GM19043 (cell line): ENCODE measurements around the gene PRRC2B.
"Not testable (repeated sequence)": the region's sequence is repeated elsewhere in the genome, so short reads cannot be mapped to it uniquely, and the experiment has no call there.

ENCODE experiments used
- ATAC-seq: cut with Tn5 transposase; IDR thresholded peaks from one replicate; pipeline ENCODE4 v1.9.1; 2021; ENCODE audit warnings: low read depth; ENCODE audit not compliant: unreplicated experiment

PRRC2B gene

DNA sequence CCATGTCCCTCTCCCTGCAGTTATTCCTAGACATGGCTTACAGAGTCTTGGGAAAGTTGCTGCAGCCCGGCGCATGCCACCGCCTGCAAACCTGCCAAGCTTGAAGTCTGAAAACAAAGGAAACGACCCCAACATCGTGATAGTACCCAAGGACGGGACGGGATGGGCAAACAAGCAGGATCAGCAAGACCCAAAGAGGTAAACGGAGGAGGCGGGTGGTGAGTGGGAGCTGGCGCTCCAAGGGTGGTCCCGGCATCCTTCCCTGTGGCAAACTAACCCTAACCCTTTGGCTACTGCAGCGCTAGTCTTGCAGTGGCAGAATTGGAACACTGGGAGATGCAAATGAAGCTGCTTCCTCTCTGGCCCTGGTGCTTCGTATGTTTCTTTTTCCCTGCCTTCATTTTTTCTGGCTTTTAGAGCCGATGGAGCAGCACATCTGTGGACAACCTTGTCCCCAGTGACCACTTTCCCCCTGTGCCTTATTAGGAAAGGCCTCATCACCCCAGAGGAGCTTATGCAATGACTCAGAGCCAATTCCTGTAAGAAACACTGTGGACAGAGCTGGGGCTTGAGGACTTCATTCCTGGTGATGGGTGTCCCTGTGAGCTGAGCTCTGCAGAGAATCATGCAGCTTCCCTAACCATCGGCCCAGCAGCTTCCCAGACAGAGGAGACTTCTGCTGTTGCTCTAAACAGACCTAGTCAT is 38.9 kb downstream of the PRRC2B start:
- no peak for ATAC-seq

DNA sequence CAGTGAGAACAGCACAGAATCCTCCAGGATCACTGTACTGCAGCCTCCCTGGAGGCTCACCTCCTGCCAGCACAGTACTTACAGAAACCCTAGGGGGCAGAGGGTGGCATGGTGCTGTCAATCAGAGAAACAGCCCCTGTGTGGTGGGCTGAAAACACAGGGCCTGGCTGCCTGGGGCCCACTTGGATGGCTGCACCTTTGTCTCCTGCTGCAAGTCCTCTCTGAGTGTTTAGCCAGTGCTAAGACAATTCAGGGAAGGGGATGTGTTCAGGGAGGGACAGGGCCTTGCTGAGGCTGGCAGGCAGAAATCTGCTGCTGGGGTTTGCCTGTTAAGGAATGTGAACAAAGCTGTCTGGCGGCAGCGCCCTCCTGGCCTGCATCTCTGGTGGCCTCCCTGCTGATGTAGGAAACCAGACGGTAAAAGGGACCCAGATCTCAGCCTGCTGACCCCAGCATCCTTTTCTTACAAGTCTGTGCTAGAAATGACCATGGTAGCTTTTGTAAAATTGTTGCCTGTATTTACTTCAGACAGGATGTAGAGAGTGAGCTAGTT is 39.5 kb downstream of the PRRC2B start:
- no peak for ATAC-seq

DNA sequence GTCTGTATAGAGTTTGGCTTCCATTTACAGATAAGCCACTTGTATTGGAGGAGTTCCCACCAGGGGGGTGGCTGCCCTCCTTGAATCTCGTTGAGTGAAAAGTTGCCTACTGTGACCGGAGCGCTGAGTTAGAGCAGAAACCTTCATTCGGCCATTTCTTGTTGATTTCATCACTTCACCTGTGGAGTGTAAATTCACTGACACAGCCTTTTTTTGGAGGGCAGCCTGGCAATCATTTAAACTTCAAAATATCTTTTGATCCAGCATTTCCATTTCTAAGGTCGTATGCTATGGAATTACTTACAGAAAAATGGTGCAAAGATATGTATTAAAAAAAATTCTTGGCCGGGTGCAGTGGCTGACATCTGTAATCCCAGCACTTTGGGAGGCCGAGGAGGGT is 40.8 kb downstream of the PRRC2B start:
- ATAC-seq: no peak

DNA sequence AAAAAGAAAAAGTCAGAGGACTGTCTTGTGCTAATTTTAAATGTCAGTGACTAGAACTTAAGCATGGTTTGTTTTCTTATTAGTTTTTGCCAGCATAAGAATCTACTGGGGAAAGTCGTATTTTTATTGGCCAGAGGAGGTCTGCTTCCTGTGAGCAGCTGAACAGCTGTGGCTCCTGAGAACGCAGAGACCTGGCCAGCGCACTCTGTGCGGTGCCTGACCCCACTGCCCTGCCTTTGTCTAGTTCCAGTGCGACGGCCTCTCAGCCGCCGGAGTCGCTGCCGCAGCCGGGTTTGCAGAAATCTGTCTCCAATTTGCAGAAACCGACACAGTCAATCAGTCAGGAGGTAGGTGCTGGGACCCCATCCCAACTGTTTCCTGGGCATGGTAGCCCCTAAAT is 42.5 kb downstream of the PRRC2B start:
- ATAC-seq: no peak

DNA sequence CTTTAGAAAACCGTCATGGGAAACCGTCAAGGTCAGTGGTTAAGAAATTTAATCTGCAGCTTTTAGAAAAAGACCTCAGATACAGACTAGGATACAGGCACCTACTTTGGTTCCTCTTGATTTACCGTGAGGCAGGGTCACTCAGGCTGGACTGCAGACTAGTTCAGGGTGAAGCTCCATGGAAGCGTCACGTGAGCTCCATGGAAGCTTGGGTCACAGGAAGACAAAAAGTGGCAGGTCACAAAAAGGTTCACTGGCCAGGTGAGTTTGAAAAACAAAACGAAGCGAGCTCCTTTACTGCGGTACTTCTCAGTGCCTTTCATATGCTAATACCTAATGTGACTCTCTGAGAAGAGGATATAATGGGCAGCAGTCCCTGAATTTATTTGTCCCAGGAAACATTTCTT is 43.0 kb downstream of the PRRC2B start:
- ATAC-seq: no peak

DNA sequence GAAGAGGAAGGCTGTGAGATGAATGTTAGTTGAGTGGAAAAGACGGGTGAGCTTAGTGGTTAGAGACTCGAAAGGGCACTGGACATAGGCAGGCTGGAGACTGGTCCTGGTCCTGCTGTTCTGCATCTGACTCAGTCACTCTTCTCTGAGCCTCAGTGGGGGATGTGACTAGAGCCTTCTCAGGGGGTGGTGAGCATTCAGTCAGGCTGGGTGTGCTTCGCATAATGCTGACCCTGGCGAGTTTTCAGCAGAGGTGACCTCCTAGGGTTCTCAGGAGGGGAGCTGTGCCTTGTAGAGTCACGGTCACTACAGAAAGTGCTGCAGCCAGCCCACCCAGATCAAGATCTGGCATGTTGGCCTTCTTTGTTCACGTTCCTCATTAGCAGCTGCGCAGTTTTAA is 44.3 kb downstream of the PRRC2B start:
- ATAC-seq: no peak

DNA sequence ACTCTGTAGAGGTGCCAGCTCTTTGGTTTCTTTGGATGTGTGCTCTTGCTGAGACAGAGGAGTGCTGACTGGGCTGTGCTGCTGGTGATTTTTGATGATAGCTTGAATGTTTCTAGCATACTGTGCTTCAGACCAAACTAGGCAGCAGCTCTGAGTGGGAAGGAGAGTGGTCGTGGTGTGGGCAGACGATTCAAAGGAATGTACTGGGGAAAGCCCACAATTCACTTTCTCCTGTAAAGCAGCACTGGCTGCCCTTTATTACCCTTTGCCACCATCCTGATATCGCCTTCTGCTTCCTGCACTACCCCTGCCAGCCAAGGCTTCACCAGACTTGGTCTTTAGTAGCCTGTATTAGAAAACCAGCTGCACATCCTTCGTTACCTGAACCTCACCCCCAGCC is 45.3 kb downstream of the PRRC2B start:
- ATAC-seq: no peak

DNA sequence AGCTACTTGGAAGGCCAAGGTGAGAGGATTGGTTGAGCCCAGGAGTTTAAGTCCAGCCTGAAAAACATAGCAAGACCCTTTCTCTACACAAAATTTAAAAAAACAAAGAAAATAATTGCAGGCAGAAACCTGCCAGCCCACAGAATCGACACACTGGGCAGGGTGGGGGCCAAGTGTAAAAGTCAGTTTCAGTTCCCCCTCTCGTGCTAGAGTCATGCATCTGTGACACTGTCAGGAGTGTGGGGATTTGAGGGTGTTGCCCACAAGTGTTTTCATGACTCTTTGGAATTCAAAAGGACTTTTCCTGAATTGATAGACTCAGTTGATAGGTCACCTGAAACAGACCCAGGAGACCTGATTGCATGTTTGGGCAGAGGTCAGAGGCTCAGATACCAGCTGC is 47.6 kb downstream of the PRRC2B start:
- ATAC-seq: no peak

DNA sequence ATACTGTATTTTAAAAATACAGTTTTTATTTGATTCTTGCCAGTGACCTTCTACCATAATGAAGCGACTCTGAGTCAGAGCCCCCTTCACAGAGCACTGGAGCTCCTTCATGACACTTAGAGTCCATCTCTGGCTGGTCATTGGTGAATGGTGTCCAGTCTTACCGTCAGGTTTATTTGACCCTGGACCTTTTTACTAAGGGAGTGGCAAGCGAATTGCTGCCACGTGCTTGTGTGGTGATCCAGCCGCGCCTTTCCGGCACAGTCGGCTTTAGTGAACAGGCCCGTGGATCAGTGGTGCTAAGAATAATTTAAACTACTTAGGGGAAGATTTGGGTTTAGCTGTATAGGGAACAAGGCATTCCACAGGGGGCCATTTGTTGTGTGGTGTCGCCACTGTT is 48.5 kb downstream of the PRRC2B start:
- ATAC-seq: no peak

DNA sequence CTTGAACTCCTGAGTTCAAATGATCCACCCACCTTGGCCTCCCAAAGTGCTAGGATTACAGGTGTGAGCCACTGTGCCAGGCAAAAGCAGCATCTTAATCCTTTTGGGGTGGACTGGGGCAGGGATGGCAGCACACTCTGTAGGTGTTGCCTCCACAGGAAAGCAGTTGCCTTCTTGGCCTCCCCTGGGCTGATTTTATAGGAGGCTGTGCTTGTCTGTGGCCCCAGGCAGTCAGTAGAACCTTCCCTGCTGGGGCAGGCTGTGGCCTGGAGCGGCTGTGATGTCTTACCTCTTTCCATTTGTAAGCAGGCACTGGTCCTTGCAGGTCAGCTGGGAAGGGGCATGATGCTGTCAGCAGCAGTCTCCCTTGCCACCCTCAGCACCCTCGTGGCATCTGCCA is 49.8 kb downstream of the PRRC2B start:
- ATAC-seq: no peak

DNA sequence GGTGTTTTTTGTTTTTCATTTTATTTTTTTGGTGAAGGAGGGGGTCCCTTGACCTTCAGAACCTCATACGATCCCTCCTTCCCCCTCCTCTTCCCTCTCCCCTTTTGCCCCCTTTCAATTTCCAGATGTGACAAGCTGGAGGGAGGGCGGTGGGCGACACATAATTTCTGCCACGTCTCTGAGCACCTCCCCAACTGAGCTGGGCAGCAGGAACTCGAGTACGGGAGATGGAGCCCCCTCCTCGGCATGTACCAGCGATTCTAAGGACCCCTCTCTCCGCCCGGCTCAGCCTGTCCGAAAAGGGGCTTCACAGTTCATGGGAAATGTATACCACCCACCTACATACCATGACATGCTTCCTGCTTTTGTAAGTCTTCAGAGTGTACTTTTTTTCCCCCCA is 52.4 kb downstream of the PRRC2B start:
- no peak for ATAC-seq

DNA sequence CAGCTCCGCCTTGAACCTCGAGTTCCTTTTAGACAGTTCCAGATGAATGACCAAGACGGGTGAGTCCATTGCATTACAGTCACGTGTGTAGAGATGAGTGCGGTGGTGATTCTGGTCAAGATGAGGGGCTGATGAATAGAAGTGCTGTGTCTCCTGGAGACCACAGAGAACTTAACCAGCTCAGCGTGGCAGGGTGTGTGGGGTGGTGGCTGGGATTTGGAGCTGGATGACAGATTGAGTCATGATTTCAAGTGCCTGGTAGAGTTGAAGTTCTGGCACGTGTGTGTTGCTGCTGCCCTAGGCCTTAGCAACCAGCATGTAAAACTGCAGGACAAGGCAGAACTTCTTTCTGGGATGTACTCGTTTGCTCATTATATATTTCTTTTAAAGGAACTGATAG is 53.3 kb downstream of the PRRC2B start:
- ATAC-seq: no peak

DNA sequence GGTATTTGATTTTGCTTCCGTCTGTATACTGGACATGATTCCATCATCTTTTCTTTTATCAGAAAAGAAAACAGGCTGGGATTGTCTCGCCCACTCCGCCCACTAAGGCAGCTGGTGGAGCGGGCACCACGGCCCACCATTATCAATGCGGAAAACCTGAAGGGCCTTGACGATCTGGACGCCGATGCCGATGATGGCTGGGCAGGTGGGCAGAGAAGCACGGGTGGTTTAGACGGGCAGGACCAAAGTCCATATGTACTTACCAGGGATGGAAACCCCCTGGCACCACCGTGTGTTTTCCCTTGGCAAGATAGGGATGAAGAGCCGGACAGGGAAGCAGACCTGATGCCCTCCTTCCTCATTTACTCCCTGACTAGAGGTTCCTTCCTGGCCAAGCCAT is 53.7 kb downstream of the PRRC2B start:
- ATAC-seq: no peak

DNA sequence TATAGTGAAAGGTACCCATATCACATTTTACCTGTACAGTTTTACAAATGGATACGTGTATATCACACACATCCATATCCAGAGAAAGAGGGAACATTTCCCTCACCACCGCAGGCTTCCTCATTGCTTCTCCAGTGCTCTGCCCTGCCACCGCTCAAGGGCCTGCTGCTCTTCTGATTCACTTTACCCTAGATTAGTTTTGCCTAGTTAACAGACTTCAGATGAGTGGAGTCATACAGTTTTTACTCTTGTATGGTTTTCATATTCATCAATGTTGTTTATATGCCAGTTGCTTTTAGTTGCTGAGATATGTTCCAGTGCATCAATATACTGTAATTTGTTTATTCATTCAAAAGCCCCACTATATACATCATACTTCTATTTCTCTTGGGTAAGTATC is 54.9 kb downstream of the PRRC2B start:
- no peak for ATAC-seq

DNA sequence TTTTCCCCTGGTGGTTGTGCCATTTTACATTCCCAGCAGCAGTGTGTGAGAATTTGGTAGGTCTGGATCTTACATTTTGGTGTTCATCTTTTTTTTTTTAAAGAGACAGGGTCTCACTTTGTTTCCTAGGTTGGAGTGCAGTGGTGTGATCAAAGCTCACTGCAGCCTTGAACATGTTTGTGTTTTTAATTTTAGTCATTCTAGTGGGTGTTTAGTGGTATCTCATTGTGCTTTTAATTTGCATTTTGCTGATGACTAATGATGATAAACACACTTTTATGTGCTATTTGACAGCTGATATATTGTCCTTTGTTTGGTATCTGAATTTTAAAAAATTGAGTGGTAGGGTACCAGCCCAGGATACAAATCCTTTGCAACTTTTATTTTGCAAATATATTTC is 55.4 kb downstream of the PRRC2B start:
- ATAC-seq: no peak

DNA sequence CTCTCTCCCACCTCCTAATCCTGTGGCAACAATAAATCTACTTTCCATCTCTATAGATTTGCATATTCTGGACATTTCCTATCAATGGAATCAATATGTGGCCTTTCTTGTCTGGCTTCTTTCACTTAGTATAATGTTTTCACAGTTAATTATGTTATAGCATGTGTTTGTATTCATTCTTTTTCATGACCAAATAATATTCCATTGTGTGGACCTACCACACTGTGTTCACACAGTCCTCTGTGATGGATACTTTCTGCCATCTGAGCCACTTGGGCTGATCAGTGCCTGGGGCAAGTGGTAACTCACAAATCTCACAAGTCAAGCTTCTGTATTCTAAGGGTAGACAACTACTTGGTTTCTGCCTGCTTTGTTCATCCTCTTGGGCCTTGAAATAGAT is 60.1 kb downstream of the PRRC2B start:
- no peak for ATAC-seq

DNA sequence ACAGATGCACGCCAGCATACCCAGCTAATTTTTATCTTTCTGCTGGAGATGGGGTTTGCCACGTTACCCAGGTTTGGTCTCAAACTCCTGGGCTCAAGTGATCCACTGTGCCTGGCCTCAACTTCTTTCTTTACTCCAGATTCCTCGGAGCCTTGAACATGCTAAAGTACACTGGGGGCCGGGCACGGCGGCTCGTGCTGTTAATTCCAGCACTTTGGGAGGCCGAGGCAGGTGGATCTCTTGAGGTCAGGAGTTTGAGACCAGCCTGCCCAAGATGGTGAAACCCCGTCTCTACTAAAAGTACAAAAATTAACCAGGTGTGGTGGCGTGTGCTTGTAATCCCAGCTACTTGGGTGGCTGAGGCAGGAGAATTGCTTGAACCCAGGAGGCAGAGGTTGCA is 61.8 kb downstream of the PRRC2B start:
- ATAC-seq: not testable (repeated sequence)

DNA sequence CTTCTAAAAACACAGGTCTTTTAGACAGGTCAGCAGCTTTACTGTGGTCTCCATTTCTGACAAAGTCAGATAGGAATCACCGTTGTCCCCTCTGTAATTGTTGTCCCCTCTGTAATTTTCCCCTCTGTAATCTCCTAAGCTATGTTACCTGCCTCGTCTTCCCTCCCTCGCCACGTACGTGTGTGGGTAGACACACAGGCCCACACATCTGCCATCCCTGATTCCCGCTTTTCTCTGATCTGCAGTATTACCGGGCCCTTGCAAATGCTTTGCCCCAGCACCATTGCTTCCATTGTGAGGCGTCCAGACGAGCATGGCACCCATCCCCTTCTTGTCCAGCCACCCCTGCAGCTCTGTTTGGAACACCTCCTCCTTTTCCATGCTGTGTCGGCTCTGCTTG is 63.9 kb downstream of the PRRC2B start:
- no peak for ATAC-seq

DNA sequence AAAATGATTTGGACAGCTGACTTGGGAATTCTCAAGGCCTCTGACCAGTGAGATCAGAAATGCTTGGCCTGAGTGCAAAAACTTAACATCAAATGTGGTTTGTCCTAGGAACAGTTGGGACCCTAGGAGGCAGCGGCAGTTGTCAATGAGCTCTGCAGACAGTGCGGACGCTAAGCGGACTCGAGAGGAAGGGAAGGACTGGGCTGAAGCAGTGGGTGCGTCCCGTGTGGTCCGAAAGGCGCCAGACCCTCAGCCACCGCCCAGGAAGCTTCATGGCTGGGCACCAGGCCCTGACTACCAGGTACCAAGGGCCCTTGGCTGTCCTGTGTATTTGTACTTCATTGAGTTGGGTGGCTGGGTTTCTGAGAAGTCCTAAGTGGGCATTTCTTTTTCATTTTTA is 65.2 kb downstream of the PRRC2B start:
- ATAC-seq: no peak

DNA sequence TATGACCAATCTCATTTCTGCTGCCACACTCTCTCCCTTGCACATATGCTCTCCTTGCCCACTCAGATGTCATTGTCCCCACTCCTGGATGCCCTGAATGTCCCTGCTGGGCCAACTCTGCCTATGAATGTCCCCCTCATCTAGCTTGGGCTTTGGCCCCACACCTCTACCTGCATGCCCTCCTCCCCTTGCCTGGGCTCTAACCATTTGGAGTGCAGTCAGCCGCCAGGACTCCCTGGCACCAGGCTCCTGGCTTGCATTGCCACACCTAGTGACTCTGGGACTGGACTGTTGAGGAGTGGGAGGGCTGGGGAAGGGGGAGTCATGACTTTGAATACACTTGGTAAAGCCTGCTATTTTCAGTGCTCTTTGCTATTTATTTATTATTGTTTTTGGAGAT is 67.3 kb downstream of the PRRC2B start:
- ATAC-seq: no peak

DNA sequence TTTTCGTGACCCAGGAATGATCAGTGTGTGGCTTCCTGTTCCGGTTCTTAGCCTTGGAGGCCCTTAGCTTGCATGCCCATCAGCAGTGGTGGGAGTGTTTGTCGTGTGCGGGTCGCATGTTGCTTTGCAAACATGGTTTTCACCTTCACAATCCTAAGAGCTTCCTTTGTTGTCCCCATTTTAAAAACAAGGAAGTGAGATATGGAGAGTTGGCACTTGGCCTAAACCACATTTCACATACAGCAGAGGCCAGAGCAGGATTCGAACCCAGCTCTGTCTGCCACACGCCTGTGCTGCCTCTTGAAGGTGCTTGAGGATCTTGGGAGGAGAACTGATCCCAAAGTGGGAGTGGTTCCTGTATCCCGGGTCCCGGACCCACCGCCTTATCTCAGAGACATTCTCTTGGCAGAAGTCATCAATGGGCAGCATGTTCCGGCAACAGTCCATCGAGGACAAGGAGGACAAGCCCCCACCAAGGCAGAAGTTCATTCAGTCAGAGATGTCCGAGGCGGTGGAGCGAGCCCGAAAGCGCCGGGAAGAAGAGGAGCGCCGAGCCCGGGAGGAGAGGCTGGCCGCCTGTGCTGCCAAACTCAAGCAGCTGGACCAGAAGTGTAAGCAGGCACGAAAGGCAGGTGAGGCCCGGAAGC is 70.6 kb downstream of the PRRC2B start:
- ATAC-seq: no peak

DNA sequence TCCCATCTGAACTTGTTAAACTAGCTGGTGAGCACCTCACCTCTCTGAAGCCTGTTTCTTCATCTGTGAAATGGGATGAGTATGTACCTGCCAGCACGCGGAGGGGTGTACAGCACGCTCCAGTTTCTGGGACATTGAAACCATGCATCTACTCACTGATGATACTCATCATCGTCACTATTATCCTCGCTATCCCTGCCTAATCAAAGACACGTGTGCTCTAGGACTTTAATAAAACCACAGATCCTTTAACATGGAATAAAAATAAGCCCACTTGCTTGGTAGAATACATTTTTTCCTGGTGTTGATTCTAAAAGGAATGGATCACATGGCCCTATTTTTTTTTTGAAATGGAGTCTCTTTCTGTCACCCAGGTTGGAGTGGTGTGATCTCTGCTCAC is 71.5 kb downstream of the PRRC2B start:
- ATAC-seq: no peak
